Neuron (in vitro differentiated cells): Measurements from ENCODE around the gene NRIP1.
A peak's percentile ranks its signal among the peaks of the same experiment; 100 is the strongest.

Experiments used
- H2AFZ ChIP-seq: one replicate; pipeline ENCODE4 v1.6.1; 2013; ENCODE audit warnings: low read depth, mild to moderate bottlenecking, inconsistent platforms, low read length, moderate library complexity
- H3K27me3 ChIP-seq: one replicate; pipeline ENCODE4 v1.6.1; 2013; ENCODE audit warnings: low read length; ENCODE audit not compliant: insufficient read depth
- H3K36me3 ChIP-seq: one replicate; pipeline ENCODE4 v1.6.1; 2013; ENCODE audit warnings: low read length; ENCODE audit not compliant: insufficient read depth
- H3K4me1 ChIP-seq: one replicate; pipeline ENCODE4 v1.6.1; 2013; ENCODE audit warnings: low read length; ENCODE audit not compliant: insufficient read depth
- H3K4me3 ChIP-seq: 2 replicates; pipeline ENCODE4 v1.5.1; 2013; ENCODE audit warnings: mild to moderate bottlenecking, low read length, moderate library complexity
- H3K9me3 ChIP-seq: one replicate; pipeline ENCODE4 v1.6.1; 2013; ENCODE audit warnings: low read length

The NRIP1 gene

DNA sequence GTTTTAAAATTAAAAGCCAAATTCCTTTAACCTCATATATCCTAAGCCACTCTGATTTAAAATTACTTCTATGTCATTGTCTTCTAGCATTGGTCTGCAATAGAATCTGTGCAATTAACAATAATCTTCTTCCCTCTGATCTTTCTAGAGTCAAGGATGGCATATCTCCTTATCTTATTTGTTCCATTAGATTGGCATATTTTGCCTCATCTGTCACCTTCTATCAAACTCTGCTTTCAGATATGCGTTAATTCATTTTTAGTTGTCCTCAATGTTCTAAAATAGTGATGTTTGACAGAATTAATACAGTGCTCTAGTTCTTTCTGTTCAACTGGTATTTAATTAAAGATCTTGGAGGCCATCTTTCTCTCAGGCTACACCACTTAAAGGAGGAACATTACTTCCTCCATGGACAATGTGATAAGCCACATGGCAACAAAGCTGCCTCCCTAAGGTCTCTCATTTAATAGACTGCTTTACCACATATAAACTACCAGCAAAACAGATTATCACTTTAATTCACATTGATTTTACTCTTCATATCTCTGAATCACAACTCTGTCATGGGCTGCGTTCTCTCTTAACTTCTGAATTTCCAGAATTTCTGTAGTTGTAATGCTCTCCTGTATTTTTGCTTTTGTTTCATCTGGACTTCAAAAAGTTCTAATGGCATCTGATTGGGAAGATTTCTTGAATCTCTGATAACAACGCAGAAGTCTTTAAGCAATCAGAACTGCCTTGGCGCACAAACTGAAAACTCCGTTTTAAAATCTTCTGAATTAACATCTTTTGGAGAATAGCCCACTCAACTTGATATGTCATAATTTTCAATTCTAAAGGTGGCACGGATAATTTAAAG, 2.8 kb downstream of the NRIP1 start:
- Histone ChIP-seq H3K27me3 (no peaks in the 10 kb centered on the region), H3K4me1 (peaks cover 33% of the 10 kb centered on the region), H3K9me3 (no peaks in the 10 kb centered on the region), H3K4me3 (peak overlapping the region; percentile 99), H3K36me3 (no peaks in the 10 kb centered on the region), H2AFZ (no peak overlapping the region)

DNA sequence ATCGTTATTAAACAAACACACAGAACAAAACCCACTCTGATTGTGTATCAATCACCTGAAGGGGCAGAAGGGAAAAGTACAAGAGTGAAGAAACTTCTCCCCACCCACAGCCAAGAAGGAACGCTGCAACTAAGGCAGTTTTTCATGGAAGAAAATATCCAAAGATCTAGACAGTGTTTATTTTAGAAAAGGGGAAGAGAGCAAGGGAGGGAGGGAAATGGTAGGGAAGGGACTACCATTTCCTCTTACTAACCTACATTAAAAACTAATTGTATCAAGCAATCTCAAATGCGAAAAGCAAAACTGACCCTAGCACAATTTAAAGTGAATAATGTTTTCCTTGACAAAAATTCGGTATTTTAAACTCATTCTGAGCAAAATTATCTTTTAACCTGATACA, 3.5 kb downstream of the NRIP1 start:
- Histone ChIP-seq H3K27me3 (no peaks in the 10 kb centered on the region), H3K4me1 (peaks cover 31% of the 10 kb centered on the region)

DNA sequence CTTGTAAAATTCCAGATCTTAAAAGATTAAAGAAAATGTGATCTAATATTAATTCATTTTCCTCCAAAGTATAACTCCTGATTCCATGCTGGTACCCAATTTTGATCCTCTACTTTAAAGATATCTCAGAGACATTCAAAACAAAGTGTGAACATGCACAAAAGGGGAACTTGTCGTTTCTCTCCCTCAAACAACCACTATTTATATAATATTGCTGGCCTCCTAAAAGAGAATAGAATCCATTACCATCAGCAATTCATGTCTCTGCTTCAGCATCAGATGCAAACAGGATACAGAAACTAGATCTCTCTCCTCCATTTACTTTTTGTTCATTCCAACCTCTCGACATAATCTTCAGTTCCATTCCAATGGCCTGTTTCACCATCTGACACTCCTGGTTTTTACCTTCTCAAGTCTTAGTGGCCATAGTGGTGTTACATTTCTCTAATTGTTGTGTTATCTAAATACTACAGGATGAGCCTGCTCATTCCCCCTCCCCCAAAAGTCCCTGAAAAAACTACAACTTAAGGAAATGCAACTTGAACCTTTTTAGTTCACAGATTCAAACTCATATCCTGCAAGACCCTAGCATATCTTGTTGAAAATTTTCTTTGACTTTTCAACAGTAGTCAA, 4.1 kb downstream of the NRIP1 start:
- no peaks in the 10 kb centered on the region for H3K9me3 ChIP-seq
- peaks cover 26% of the 10 kb centered on the region for H3K4me1 ChIP-seq
- H3K27me3 ChIP-seq = no peaks in the 10 kb centered on the region
- H2AFZ ChIP-seq = no peak overlapping the region
- no peaks in the 10 kb centered on the region for H3K36me3 ChIP-seq
- H3K4me3 ChIP-seq = no peak overlapping the region

More for the DNA sequence above, 3.5 kb downstream of the NRIP1 start:
- no peak overlapping the region for H2AFZ ChIP-seq
- H3K36me3 ChIP-seq = no peaks in the 10 kb centered on the region
- no peaks in the 10 kb centered on the region for H3K9me3 ChIP-seq
- H3K4me3 ChIP-seq = no peak overlapping the region

DNA sequence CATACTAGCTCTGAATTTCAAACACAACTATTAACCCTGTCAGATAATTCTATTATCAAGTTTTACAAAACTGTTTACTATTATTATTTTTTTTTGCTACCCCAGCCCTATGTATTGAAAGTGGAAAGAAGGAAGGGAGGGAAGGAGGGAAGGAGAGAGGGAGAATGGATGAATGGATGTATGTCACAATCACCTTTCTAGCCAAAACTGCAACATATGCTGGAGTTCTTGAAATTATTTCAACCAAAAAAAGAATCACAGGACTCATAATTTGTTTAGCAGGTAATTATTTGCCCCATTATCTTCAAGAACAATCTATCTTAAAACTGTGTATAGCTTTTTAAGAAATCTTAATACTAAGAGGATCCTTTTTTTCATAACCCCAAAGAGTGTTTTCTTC, 5.4 kb downstream of the NRIP1 start:
- Histone ChIP-seq H3K36me3 (no peaks in the 10 kb centered on the region), H3K4me3 (no peak overlapping the region)

DNA sequence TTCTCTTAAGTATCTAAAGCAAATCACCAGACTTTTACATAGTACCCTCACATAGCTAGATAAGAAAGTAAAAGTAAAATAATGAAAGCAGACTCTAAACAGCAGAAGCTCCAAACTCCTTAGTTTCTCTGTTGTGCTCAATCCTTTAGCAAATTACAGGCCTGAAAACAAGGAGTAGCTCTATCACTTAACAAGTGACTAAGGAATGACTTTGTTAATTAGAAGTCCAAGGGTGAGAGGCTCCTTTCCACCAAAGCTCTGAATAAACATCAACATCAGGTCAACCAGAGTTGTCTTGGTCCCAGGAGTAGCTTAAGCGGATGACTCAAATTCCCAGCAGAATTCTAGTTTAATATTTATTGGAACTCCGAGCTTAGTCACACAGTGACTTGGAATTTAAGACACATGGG, 5.9 kb downstream of the NRIP1 start:
- H3K4me1 ChIP-seq = peaks cover 26% of the 10 kb centered on the region
- no peaks in the 10 kb centered on the region for H3K36me3 ChIP-seq
- H3K4me3 ChIP-seq = no peak overlapping the region

More for the DNA sequence above, 5.4 kb downstream of the NRIP1 start:
- Histone ChIP-seq H2AFZ (no peak overlapping the region), H3K9me3 (no peaks in the 10 kb centered on the region), H3K4me1 (peaks cover 26% of the 10 kb centered on the region), H3K27me3 (no peaks in the 10 kb centered on the region)

DNA sequence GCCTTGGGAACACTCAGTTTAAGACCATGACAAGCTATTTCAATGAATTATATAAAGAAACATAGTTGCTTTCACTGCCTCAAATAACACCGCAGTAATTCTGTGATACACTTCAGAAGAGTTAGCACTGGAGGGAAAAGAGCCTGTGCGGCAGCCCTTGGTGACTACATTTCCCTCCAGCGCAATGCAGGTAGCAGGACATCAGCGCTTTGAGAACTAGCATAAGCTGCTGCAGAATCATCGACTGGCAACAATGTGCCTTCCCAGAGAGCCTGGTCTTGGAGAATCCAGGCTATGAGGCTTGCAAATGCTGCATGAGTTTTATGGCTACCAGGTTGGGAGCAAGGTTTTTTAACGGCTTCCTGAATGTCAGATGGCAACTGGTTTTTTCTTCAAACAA, 7.5 kb downstream of the NRIP1 start:
- no peaks in the 10 kb centered on the region for H3K36me3 ChIP-seq
- peaks cover 22% of the 10 kb centered on the region for H3K4me1 ChIP-seq
- no peak overlapping the region for H3K4me3 ChIP-seq
- H2AFZ ChIP-seq = no peak overlapping the region
- H3K9me3 ChIP-seq = no peaks in the 10 kb centered on the region
- no peaks in the 10 kb centered on the region for H3K27me3 ChIP-seq

More for the DNA sequence above, 5.9 kb downstream of the NRIP1 start:
- H2AFZ ChIP-seq = no peak overlapping the region
- no peaks in the 10 kb centered on the region for H3K9me3 ChIP-seq
- H3K27me3 ChIP-seq = no peaks in the 10 kb centered on the region

DNA sequence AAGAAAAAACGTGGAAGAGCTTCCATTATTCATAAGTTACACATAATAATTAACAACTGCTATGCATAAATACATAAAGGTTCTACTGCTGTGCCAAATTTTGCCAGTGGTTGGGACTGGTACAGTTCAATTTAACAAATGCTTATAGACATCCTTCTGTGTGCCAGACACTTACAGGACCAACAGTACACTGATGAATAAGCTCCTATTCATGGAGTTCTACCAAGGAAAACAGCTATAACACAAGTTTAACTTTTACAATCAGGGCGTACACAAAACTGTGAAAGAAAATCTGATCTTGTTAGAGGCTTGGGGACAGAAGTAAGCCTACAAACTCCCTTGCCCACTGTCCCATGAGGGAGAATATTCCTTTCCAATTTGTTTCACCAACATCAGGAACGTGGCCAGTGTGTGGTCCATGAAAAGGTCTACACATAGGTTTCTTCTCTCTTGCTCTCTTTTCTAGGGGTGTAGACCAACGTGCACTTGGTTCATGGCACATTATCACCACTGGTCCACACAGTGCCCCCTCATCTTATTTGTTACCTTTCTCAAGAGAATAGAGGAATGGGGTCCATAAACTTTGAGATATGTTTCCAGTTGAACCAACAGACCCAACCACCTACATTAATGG, 10.1 kb downstream of the NRIP1 start:
- Histone ChIP-seq H3K27me3 (no peaks in the 10 kb centered on the region), H3K36me3 (no peaks in the 10 kb centered on the region), H3K4me1 (peaks cover 7% of the 10 kb centered on the region), H3K9me3 (no peaks in the 10 kb centered on the region), H2AFZ (no peak overlapping the region), H3K4me3 (no peak overlapping the region)

DNA sequence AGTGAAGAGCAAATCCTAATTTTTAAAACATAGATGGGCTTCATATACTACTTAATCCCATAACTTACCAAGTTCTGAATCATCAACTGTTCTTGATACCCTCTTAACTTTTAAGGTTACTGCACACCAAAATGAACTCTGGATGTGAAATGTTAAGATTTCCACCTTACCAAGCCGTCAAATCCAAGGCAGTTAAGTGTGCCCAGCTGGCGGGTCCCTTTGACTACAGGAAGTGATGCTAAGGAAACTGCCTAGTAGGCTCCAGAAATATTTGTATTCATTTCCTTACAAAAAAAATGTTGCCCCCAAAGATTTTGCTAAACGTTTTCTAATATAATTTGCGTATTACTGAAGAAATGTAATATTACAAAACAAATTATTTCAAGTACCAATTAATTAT, 10.7 kb downstream of the NRIP1 start:
- Histone ChIP-seq H2AFZ (no peak overlapping the region), H3K4me1 (peaks cover 6% of the 10 kb centered on the region), H3K4me3 (no peak overlapping the region), H3K9me3 (no peaks in the 10 kb centered on the region), H3K36me3 (no peaks in the 10 kb centered on the region), H3K27me3 (no peaks in the 10 kb centered on the region)

DNA sequence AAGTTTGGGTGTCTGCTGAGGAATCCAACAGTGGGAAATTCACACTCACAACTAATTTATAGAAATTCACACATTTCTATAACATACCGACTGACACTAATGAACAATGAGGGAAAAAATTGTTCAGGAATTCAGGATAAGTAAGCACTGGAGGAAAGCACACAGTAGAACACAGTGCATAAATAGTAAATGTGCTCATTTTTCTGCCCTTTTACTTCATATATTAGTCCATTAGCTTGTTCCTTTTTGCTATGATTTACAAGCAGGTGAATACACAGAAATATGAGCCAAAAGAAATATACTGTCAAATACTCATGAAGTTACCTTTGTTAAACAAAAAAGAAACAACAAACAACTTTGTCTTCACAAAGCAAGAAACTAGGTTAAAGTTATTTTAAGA, 11.3 kb downstream of the NRIP1 start:
- no peak overlapping the region for H3K4me3 ChIP-seq
- no peaks in the 10 kb centered on the region for H3K36me3 ChIP-seq
- H3K4me1 ChIP-seq = peaks cover 2% of the 10 kb centered on the region
- no peak overlapping the region for H2AFZ ChIP-seq
- H3K9me3 ChIP-seq = no peaks in the 10 kb centered on the region
- H3K27me3 ChIP-seq = no peaks in the 10 kb centered on the region

DNA sequence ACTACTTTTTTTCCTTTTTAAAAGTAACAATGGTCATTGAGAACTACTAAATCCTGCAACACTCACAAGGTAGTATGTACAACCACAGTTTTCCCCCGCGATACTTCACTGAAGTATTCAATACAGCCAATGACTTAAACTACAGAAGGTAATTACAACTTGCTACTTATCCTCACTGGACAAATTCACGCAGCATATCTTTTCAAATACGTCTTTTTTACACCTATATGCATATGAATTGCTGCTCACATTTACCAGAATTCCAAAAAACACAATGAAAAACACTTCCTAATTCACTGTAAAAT, 12.4 kb downstream of the NRIP1 start:
- H3K4me1 ChIP-seq = peaks cover 2% of the 10 kb centered on the region
- no peak overlapping the region for H3K4me3 ChIP-seq

DNA sequence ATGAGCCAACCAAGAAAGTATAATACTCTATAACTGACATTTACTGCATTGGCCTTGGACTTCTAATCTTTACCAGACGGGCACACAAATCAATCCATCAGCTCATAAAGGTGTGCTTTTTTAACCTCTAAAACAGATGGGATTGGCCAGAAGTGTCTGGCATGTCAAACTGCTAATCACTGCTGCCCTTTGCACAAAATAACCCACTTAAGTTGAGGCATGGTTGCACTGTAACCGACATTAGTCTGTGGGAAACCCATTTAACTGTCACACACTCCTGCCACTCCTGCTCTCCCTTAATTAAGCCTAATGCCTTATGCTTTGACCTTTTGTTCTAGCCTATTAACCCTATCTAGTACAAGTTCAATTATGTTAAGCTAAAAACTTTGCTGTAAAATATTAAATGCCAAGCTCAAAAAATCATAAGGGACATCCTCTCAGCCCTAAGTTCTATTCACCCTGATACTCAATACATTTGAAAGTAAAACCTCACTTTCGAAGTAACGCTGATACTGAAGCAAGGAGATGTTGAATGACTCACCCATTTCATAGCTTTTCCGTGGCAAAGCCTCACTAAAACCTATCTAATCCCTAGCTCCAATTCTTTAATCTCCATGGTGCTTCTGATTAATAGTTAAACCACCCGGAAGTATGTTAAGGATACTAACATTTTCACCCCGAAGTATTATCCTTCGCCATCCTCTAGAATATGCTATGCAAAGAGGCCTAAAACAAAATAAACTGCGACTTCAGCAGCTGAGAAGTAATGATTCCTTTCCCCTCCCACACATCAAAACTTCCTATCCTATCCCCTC, 12.9 kb downstream of the NRIP1 start:
- H3K36me3 ChIP-seq = no peaks in the 10 kb centered on the region
- H3K4me3 ChIP-seq = no peak overlapping the region
- no peaks in the 10 kb centered on the region for H3K27me3 ChIP-seq
- no peaks in the 10 kb centered on the region for H3K4me1 ChIP-seq
- H2AFZ ChIP-seq = no peak overlapping the region
- H3K9me3 ChIP-seq = no peaks in the 10 kb centered on the region

More for the DNA sequence above, 12.4 kb downstream of the NRIP1 start:
- Histone ChIP-seq H3K9me3 (no peaks in the 10 kb centered on the region), H3K27me3 (no peaks in the 10 kb centered on the region), H2AFZ (no peak overlapping the region), H3K36me3 (no peaks in the 10 kb centered on the region)

DNA sequence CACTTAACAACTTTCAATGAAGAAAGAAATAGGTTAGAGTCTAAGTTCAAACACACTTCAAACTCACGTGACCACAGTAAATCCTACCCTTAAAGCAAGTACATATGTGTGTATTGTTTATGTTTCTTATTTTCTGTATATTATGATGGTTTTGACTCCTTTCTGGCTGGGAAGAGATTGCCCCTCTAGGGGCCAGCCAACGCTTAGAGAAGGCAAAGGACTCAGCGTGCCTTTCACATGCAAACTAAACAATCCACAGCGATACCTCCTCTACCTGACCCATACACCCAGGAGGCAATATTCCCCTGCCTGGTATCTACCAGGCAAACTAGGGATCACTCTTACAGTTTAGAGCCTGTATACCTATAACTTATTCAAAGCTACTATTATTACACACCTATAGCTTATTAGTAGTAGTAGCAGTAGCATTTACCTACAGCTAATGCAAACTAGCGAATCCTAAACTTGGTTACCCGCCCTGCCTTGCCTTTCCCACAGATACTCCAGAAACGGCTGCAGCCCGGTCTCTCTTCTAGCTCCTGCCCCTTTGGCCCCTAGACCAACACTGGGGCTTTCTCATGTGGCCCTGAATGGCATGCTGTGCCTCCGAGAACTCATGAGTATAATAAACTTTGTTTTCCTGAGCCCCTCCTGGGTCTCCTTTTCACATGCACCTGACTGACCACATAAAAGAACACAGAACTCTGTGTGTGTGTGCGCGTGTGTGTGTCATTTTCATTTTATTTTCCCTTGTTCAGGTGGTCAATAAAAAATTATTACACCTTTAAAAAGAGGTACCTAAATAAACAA, 14.0 kb downstream of the NRIP1 start:
- no peaks in the 10 kb centered on the region for H3K4me1 ChIP-seq
- no peak overlapping the region for H3K4me3 ChIP-seq
- H3K36me3 ChIP-seq = peaks cover 2% of the 10 kb centered on the region
- peaks cover 5% of the 10 kb centered on the region for H3K9me3 ChIP-seq
- no peaks in the 10 kb centered on the region for H3K27me3 ChIP-seq
- no peak overlapping the region for H2AFZ ChIP-seq
